GM23338 (cell line): ENCODE results near the gene BHLHE41. TPM values are rescaled to one million over a fixed set of nuclear protein-coding genes. Genes with fewer than 3 reads are reported as not detected.

Experiments
- ATAC-seq: fragments of 200-7000 bp; cut with Tn5 transposase; 3 replicates; pipeline ENCODE4 v1.9.1; 2020
- DNase-seq: peaks from one replicate; pipeline ENCODE4 v3.0.0-alpha.2; 2015; ENCODE audit warnings: low spot score
- H2AFZ ChIP-seq: fragments of 200-600 bp; sonication (generic); 2 replicates; pipeline ENCODE4 v1.8.0; 2016; ENCODE audit warnings: antibody characterized with exemption, mild to moderate bottlenecking, moderate library complexity
- H3F3A ChIP-seq: fragments of 200-600 bp; sonication (generic); replicated peaks from 2 replicates; pipeline ENCODE4 v1.8.0; 2017; ENCODE audit warnings: antibody characterized with exemption, mixed run types, low read depth
- H3K27ac ChIP-seq: fragments of 200-600 bp; sonication (generic); 2 replicates; pipeline ENCODE4 v1.6.1; 2016; ENCODE audit warnings: low read depth
- H3K27me3 ChIP-seq: fragments of 200-600 bp; sonication (generic); 2 replicates; pipeline ENCODE4 v1.8.0; 2016; ENCODE audit warnings: mild to moderate bottlenecking, mixed run types, moderate library complexity; ENCODE audit not compliant: insufficient read depth
- H3K36me3 ChIP-seq: fragments of 200-600 bp; sonication (generic); 2 replicates; pipeline ENCODE4 v1.8.0; 2016; ENCODE audit warnings: mild to moderate bottlenecking; ENCODE audit not compliant: insufficient read depth
- H3K4me1 ChIP-seq: fragments of 200-600 bp; sonication (generic); 2 replicates; pipeline ENCODE4 v1.8.0; 2016; ENCODE audit warnings: mild to moderate bottlenecking, moderate library complexity; ENCODE audit not compliant: insufficient read depth
- H3K4me2 ChIP-seq: fragments of 200-600 bp; sonication (generic); 2 replicates; pipeline ENCODE4 v1.7.1; 2017; ENCODE audit warnings: mixed run types
- H3K4me3 ChIP-seq: fragments of 200-600 bp; sonication (generic); 2 replicates; pipeline ENCODE4 v1.6.1; 2016; ENCODE audit warnings: mixed run types
- H3K79me2 ChIP-seq: fragments of 200-600 bp; sonication (generic); replicated peaks from 2 replicates; pipeline ENCODE4 v1.8.0; 2017; ENCODE audit warnings: mild to moderate bottlenecking; ENCODE audit not compliant: insufficient read depth
- H3K9me2 ChIP-seq: fragments of 200-600 bp; sonication (generic); 2 replicates; pipeline ENCODE4 v1.8.0; 2017; ENCODE audit not compliant: insufficient read depth
- H4K20me1 ChIP-seq: fragments of 200-600 bp; sonication (generic); replicated peaks from 2 replicates; pipeline ENCODE4 v1.8.0; 2017; ENCODE audit warnings: mild to moderate bottlenecking; ENCODE audit not compliant: insufficient read depth
- H3K27ac Mint-ChIP-seq: 2 replicates; pipeline ENCODE4 v1.8.0; 2020; ENCODE audit warnings: inconsistent platforms, mild to moderate bottlenecking, moderate library complexity, mixed read lengths
- H3K27me3 Mint-ChIP-seq: 3 replicates; pipeline ENCODE4 v1.8.0; 2022; ENCODE audit warnings: low read depth, mild to moderate bottlenecking, moderate library complexity, mixed read lengths, inconsistent platforms; ENCODE audit not compliant: insufficient read depth, poor library complexity
- H3K36me3 Mint-ChIP-seq: 3 replicates; pipeline ENCODE4 v1.8.0; 2021; ENCODE audit warnings: low read depth, mild to moderate bottlenecking, inconsistent platforms, moderate library complexity, mixed read lengths
- H3K4me1 Mint-ChIP-seq: 3 replicates; pipeline ENCODE4 v1.8.0; 2020; ENCODE audit warnings: mild to moderate bottlenecking, inconsistent platforms, mixed read lengths
- H3K4me3 Mint-ChIP-seq: 3 replicates; pipeline ENCODE4 v1.8.0; 2021; ENCODE audit warnings: moderate library complexity, mild to moderate bottlenecking, inconsistent platforms, mixed read lengths
- H3K9me3 Mint-ChIP-seq: 3 replicates; pipeline ENCODE4 v1.8.0; 2020; ENCODE audit warnings: moderate library complexity, mild to moderate bottlenecking, inconsistent platforms, mixed read lengths
- EZH2 ChIP-seq: fragments of 200-600 bp; sonication (generic); IDR thresholded peaks from one replicate; pipeline ENCODE4 v1.8.0; 2017; ENCODE audit warnings: antibody characterized with exemption, mild to moderate bottlenecking, low read depth; ENCODE audit not compliant: unreplicated experiment
- EZH2phosphoT487 ChIP-seq: fragments of 200-600 bp; sonication (generic); IDR thresholded peaks from one replicate; pipeline ENCODE4 v1.8.1; 2018; ENCODE audit warnings: antibody characterized with exemption; ENCODE audit not compliant: unreplicated experiment
- POLR2AphosphoS5 ChIP-seq: IDR thresholded peaks from 2 replicates; pipeline ENCODE4 v1.6.1; 2016; ENCODE audit warnings: antibody characterized with exemption, low read depth
- ZNF331 ChIP-seq: fragments of 250-450 bp; sonication (Bioruptor Pico); IDR thresholded peaks from 2 replicates; pipeline ENCODE4 v1.5.0; 2020; ENCODE audit warnings: low read depth, mild to moderate bottlenecking, moderate library complexity
- polyA plus RNA-seq: library from polyadenylated mRNA; unstranded; fragments of >200 nt; fragmentation: Nextera tagmentation; extraction: Ambion mirVana; gene quantifications from 2 replicates; pipeline ENCODE4 v1.2.1, GENCODE V29; 2016
- total RNA-seq: library from RNA; depleted of rRNA; stranded (reverse); fragments of >200 nt; shearing (Covaris generic); gene quantifications from 2 replicates; pipeline ENCODE4 v1.2.3, GENCODE V29; 2014
- TF ChIP-seq, protein P1 (sequence below): IDR thresholded peaks from 2 replicates; pipeline ENCODE4 v1.6.1; 2016; ENCODE audit warnings: antibody characterized with exemption
- TF ChIP-seq, protein P2 (sequence below): IDR thresholded peaks from one replicate; pipeline ENCODE4 v1.6.1; 2018; ENCODE audit warnings: antibody characterized with exemption; ENCODE audit not compliant: unreplicated experiment
- TF ChIP-seq, protein P3 (sequence below): fragments of 250-450 bp; sonication (Bioruptor Pico); IDR thresholded peaks from 2 replicates; pipeline ENCODE4 v1.5.0; 2020; ENCODE audit warnings: mild to moderate bottlenecking, moderate library complexity
- TF ChIP-seq, protein P4 (sequence below), 2 experiments: fragments of 200-600 bp in 1 of 2; sonication (generic) in 1 of 2; conservative IDR thresholded peaks; 2 replicates each; pipeline versions ENCODE4 v1.5.1 to v1.6.1; 2016 to 2017; ENCODE audit warnings: antibody characterized with exemption in 2 of 2, low read depth in 2 of 2, mild to moderate bottlenecking in 2 of 2, moderate library complexity in 1 of 2

BHLHE41 gene
- total and polyA plus RNA-seq, 2 experiments from 2014 or later: 1.6 to 2.9 TPM

DNA sequence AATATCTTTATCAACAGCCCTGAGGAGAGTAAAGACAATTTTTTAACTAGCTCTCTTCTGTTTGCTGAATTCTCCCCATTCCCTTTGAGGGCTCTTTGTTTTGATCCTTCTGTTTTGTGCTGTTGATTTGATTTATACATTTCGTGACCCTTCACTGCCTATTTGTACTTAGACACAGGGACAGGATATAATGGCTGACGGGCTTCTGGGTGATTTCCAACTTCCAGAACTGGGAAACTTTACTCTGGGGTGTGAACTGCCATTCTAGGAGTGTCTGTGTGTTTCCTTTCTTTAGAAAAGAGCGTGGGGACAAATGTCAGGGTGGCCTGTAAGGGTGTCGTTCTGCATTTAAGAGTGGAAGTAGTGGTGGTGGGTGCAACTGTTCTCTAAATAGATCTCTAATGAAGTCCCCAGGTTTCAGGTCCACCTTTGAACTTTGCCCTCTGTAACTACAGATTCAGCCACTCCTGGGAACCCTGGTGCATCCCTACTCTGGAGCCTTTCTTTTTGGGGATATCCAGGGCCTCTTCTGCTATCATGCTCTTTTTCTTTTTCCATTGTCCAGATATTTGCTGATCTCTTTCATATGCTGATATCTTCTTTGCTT is 48.2 kb upstream of the BHLHE41 start:
- no peak overlapping the region for H3K4me2 ChIP-seq
- H3K36me3 ChIP-seq: no peaks in the 10 kb centered on the region
- H3K27ac ChIP-seq: no peak overlapping the region
- H3F3A ChIP-seq: no peaks in the 10 kb centered on the region
- Mint-ChIP-seq H3K36me3 (no peaks in the 10 kb centered on the region), H3K9me3 (no peaks in the 10 kb centered on the region), H3K27me3 (peaks cover 4% of the 10 kb centered on the region), H3K4me3 (no peak overlapping the region), H3K27ac (no peak overlapping the region), H3K4me1 (no peaks in the 10 kb centered on the region)
- TF ChIP-seq POLR2AphosphoS5 (no peak), EZH2 (no peak), ZNF331 (CRISPR knock-in tag) (no peak), EZH2phosphoT487 (no peak)
- TF ChIP-seq, protein P1, sequence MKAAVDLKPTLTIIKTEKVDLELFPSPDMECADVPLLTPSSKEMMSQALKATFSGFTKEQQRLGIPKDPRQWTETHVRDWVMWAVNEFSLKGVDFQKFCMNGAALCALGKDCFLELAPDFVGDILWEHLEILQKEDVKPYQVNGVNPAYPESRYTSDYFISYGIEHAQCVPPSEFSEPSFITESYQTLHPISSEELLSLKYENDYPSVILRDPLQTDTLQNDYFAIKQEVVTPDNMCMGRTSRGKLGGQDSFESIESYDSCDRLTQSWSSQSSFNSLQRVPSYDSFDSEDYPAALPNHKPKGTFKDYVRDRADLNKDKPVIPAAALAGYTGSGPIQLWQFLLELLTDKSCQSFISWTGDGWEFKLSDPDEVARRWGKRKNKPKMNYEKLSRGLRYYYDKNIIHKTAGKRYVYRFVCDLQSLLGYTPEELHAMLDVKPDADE: no peak
- TF ChIP-seq, protein P2, sequence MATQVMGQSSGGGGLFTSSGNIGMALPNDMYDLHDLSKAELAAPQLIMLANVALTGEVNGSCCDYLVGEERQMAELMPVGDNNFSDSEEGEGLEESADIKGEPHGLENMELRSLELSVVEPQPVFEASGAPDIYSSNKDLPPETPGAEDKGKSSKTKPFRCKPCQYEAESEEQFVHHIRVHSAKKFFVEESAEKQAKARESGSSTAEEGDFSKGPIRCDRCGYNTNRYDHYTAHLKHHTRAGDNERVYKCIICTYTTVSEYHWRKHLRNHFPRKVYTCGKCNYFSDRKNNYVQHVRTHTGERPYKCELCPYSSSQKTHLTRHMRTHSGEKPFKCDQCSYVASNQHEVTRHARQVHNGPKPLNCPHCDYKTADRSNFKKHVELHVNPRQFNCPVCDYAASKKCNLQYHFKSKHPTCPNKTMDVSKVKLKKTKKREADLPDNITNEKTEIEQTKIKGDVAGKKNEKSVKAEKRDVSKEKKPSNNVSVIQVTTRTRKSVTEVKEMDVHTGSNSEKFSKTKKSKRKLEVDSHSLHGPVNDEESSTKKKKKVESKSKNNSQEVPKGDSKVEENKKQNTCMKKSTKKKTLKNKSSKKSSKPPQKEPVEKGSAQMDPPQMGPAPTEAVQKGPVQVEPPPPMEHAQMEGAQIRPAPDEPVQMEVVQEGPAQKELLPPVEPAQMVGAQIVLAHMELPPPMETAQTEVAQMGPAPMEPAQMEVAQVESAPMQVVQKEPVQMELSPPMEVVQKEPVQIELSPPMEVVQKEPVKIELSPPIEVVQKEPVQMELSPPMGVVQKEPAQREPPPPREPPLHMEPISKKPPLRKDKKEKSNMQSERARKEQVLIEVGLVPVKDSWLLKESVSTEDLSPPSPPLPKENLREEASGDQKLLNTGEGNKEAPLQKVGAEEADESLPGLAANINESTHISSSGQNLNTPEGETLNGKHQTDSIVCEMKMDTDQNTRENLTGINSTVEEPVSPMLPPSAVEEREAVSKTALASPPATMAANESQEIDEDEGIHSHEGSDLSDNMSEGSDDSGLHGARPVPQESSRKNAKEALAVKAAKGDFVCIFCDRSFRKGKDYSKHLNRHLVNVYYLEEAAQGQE: no peak
- TF ChIP-seq, protein P3, sequence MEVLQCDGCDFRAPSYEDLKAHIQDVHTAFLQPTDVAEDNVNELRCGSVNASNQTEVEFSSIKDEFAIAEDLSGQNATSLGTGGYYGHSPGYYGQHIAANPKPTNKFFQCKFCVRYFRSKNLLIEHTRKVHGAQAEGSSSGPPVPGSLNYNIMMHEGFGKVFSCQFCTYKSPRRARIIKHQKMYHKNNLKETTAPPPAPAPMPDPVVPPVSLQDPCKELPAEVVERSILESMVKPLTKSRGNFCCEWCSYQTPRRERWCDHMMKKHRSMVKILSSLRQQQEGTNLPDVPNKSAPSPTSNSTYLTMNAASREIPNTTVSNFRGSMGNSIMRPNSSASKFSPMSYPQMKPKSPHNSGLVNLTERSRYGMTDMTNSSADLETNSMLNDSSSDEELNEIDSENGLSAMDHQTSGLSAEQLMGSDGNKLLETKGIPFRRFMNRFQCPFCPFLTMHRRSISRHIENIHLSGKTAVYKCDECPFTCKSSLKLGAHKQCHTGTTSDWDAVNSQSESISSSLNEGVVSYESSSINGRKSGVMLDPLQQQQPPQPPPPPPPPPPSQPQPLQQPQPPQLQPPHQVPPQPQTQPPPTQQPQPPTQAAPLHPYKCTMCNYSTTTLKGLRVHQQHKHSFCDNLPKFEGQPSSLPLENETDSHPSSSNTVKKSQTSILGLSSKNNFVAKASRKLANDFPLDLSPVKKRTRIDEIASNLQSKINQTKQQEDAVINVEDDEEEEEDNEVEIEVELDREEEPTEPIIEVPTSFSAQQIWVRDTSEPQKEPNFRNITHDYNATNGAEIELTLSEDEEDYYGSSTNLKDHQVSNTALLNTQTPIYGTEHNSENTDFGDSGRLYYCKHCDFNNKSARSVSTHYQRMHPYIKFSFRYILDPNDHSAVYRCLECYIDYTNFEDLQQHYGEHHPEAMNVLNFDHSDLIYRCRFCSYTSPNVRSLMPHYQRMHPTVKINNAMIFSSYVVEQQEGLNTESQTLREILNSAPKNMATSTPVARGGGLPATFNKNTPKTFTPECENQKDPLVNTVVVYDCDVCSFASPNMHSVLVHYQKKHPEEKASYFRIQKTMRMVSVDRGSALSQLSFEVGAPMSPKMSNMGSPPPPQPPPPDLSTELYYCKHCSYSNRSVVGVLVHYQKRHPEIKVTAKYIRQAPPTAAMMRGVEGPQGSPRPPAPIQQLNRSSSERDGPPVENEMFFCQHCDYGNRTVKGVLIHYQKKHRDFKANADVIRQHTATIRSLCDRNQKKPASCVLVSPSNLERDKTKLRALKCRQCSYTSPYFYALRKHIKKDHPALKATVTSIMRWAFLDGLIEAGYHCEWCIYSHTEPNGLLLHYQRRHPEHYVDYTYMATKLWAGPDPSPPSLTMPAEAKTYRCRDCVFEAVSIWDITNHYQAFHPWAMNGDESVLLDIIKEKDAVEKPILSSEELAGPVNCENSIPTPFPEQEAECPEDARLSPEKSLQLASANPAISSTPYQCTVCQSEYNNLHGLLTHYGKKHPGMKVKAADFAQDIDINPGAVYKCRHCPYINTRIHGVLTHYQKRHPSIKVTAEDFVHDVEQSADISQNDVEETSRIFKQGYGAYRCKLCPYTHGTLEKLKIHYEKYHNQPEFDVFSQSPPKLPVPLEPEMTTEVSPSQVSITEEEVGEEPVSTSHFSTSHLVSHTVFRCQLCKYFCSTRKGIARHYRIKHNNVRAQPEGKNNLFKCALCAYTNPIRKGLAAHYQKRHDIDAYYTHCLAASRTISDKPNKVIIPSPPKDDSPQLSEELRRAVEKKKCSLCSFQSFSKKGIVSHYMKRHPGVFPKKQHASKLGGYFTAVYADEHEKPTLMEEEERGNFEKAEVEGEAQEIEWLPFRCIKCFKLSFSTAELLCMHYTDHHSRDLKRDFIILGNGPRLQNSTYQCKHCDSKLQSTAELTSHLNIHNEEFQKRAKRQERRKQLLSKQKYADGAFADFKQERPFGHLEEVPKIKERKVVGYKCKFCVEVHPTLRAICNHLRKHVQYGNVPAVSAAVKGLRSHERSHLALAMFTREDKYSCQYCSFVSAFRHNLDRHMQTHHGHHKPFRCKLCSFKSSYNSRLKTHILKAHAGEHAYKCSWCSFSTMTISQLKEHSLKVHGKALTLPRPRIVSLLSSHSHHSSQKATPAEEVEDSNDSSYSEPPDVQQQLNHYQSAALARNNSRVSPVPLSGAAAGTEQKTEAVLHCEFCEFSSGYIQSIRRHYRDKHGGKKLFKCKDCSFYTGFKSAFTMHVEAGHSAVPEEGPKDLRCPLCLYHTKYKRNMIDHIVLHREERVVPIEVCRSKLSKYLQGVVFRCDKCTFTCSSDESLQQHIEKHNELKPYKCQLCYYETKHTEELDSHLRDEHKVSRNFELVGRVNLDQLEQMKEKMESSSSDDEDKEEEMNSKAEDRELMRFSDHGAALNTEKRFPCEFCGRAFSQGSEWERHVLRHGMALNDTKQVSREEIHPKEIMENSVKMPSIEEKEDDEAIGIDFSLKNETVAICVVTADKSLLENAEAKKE (CRISPR knock-in tag): no peak
- TF ChIP-seq, protein P4, sequence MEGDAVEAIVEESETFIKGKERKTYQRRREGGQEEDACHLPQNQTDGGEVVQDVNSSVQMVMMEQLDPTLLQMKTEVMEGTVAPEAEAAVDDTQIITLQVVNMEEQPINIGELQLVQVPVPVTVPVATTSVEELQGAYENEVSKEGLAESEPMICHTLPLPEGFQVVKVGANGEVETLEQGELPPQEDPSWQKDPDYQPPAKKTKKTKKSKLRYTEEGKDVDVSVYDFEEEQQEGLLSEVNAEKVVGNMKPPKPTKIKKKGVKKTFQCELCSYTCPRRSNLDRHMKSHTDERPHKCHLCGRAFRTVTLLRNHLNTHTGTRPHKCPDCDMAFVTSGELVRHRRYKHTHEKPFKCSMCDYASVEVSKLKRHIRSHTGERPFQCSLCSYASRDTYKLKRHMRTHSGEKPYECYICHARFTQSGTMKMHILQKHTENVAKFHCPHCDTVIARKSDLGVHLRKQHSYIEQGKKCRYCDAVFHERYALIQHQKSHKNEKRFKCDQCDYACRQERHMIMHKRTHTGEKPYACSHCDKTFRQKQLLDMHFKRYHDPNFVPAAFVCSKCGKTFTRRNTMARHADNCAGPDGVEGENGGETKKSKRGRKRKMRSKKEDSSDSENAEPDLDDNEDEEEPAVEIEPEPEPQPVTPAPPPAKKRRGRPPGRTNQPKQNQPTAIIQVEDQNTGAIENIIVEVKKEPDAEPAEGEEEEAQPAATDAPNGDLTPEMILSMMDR (conservative IDR thresholded peaks at IDR 0.05; ENCODE audit: low read depth in 2 of 2): no peak
- H3K4me3 ChIP-seq: no peak overlapping the region
- ATAC-seq (no peak), DNase-seq (no peak)
- no peaks in the 10 kb centered on the region for H3K9me2 ChIP-seq
- no peaks in the 10 kb centered on the region for H3K4me1 ChIP-seq
- H3K79me2 ChIP-seq: no peaks in the 10 kb centered on the region
- no peaks in the 10 kb centered on the region for H4K20me1 ChIP-seq
- no peak overlapping the region for H2AFZ ChIP-seq
- no peaks in the 10 kb centered on the region for H3K27me3 ChIP-seq
